Hepatocyte (in vitro differentiated cells): ENCODE data around the gene SERP2.

Source experiments
- CTCF ChIP-seq: fragments of 200-600 bp; sonication (generic); IDR thresholded peaks from 2 replicates; pipeline ENCODE4 v1.5.1; 2016; ENCODE audit warnings: antibody characterized with exemption, mild to moderate bottlenecking; ENCODE audit not compliant: poor library complexity
- EZH2 ChIP-seq: fragments of 200-600 bp; sonication (generic); IDR thresholded peaks from 2 replicates; pipeline ENCODE4 v1.6.1; 2016; ENCODE audit warnings: antibody characterized with exemption, mild to moderate bottlenecking, borderline replicate concordance
- EZH2phosphoT487 ChIP-seq: fragments of 200-600 bp; sonication (generic); IDR thresholded peaks from one replicate; pipeline ENCODE4 v1.6.1; 2018; ENCODE audit warnings: antibody characterized with exemption, mild to moderate bottlenecking, low read depth, moderate library complexity; ENCODE audit not compliant: unreplicated experiment, severe bottlenecking

GRCh38 chr13:44407891-44408290, 34.3 kb downstream of the SERP2 start:
- TF ChIP-seq CTCF (no peak), EZH2 (no peak), EZH2phosphoT487 (no peak)
